Measurements from ENCODE around the gene SLC25A42. TPM values are rescaled to one million over a fixed set of nuclear protein-coding genes. Genes with fewer than 3 reads are reported as not detected.
A peak's percentile ranks its signal among the peaks of the same experiment; 100 is the strongest.
"Not testable (repeated sequence)": the region's sequence is repeated elsewhere in the genome, so short reads cannot be mapped to it uniquely, and the experiment has no call there.

Gene SLC25A42
- total RNA-seq, 1 donor from 2014 or later, result 21.2 TPM

GRCh38 chr19:19103167-19103566, 39.4 kb downstream of the SLC25A42 start:
- H3K9me3 Mint-ChIP-seq, result no peaks in the 10 kb centered on the region
- H3K27me3 Mint-ChIP-seq (ENCODE audit: low read depth), result no peaks in the 10 kb centered on the region
- TF ChIP-seq CTCF (IDR thresholded peaks at IDR 0.05; ENCODE audit: unreplicated experiment), result no peak
- no peak overlapping the region for H3K27ac Mint-ChIP-seq
- H3K4me1 Mint-ChIP-seq, result peaks cover 24% of the 10 kb centered on the region
- peaks cover 7% of the 10 kb centered on the region for H3K36me3 Mint-ChIP-seq
- no peak for DNase-seq (ENCODE audit: low spot score in 2 of 2, unreplicated experiment in 2 of 2)
- H3K4me3 Mint-ChIP-seq, result no peak overlapping the region

DNA sequence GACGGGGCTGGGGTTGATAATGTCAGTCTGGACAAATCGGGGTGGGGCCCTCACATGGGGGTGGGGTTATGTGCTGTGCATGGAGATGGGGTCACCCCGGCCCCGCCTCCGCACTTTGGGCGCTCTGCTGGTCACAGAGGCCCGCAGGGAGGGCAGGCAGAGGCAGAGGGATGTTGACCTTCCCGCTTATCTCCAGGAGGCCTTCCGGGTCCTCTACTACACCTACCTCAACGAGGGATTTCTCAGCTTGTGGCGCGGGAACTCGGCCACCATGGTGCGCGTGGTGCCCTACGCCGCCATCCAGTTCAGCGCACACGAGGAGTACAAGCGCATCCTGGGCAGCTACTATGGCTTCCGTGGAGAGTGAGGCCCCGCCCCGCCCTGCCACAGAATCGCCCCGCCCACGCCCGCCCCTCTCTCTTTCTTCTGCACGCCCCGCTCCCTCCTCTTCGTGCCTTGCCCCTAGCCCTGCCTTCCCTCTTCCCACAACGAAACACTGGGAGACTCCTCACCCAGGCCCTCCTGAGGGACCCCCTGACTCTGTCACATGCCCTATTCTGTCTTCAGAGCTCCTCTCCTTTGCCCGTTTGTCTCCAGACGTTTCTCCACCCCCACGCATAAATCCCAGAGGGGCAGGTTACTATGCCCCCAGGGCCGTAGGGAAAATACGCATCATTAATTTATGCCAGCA, 41.7 kb downstream of the SLC25A42 start:
- peak; percentile 78 to 80 for DNase-seq (ENCODE audit: low spot score in 2 of 2, unreplicated experiment in 2 of 2)
- no peaks in the 10 kb centered on the region for H3K9me3 Mint-ChIP-seq
- peaks cover 7% of the 10 kb centered on the region for H3K36me3 Mint-ChIP-seq
- no peak for TF ChIP-seq CTCF (IDR thresholded peaks at IDR 0.05; ENCODE audit: unreplicated experiment)
- H3K4me1 Mint-ChIP-seq, result peaks cover 27% of the 10 kb centered on the region
- peaks cover 3% of the 10 kb centered on the region for H3K27me3 Mint-ChIP-seq (ENCODE audit: low read depth)
- H3K4me3 Mint-ChIP-seq, result peak overlapping the region; percentile 74
- peak overlapping the region; percentile 96 for H3K27ac Mint-ChIP-seq

GRCh38 chr19:19106056-19106551, 42.3 kb downstream of the SLC25A42 start:
- Mint-ChIP-seq H3K4me1 (peaks cover 27% of the 10 kb centered on the region), H3K27ac (peak overlapping the region; percentile 96), H3K9me3 (no peaks in the 10 kb centered on the region)

GRCh38 chr19:19106938-19107337, 43.1 kb downstream of the SLC25A42 start:
- not testable (repeated sequence) for H3K36me3 Mint-ChIP-seq; H3K4me3 Mint-ChIP-seq; H3K9me3 Mint-ChIP-seq; H3K27ac Mint-ChIP-seq; DNase-seq (ENCODE audit: low spot score in 2 of 2, unreplicated experiment in 2 of 2)
- H3K27me3 Mint-ChIP-seq (ENCODE audit: low read depth), result peaks cover 13% of the 10 kb centered on the region
- peaks cover 27% of the 10 kb centered on the region for H3K4me1 Mint-ChIP-seq

More at GRCh38 chr19:19106056-19106551, 42.3 kb downstream of the SLC25A42 start:
- H3K4me3 Mint-ChIP-seq, result peak overlapping the region; percentile 74
- no peak for DNase-seq (ENCODE audit: low spot score in 2 of 2, unreplicated experiment in 2 of 2)
- no peak for TF ChIP-seq CTCF (IDR thresholded peaks at IDR 0.05; ENCODE audit: unreplicated experiment)
- H3K27me3 Mint-ChIP-seq (ENCODE audit: low read depth), result peaks cover 8% of the 10 kb centered on the region
- peaks cover 5% of the 10 kb centered on the region for H3K36me3 Mint-ChIP-seq

DNA sequence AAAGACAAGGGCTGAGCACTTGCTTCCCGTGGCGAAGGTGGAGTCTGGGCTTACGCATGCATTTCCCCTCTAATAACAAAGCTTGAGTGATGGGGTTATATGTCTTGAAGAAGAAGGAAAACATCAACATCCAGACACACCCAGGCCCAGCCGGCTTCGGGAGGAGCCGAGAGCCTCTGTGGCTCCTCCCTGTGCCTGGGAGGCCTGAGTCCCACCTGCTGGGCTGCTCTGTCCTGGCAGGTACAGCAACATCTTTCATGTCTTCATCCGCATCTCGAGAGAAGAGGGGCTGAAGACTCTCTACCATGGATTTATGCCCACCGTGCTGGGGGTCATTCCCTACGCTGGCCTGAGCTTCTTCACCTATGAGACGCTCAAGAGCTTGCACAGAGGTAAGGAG, 43.9 kb downstream of the SLC25A42 start:
- peak overlapping the region; percentile 47 for H3K27ac Mint-ChIP-seq
- no peak for DNase-seq (ENCODE audit: low spot score in 2 of 2, unreplicated experiment in 2 of 2)
- no peak for TF ChIP-seq CTCF (IDR thresholded peaks at IDR 0.05; ENCODE audit: unreplicated experiment)
- no peaks in the 10 kb centered on the region for H3K9me3 Mint-ChIP-seq
- H3K4me3 Mint-ChIP-seq, result no peak overlapping the region
- H3K4me1 Mint-ChIP-seq, result peaks cover 27% of the 10 kb centered on the region
- H3K36me3 Mint-ChIP-seq, result peaks cover 5% of the 10 kb centered on the region
- H3K27me3 Mint-ChIP-seq (ENCODE audit: low read depth), result peaks cover 13% of the 10 kb centered on the region

- no peak for DNase-seq (ENCODE audit: low spot score in 2 of 2, unreplicated experiment in 2 of 2)
- no peak for TF ChIP-seq CTCF (IDR thresholded peaks at IDR 0.05; ENCODE audit: unreplicated experiment)
- peaks cover 5% of the 10 kb centered on the region for H3K36me3 Mint-ChIP-seq
- no peaks in the 10 kb centered on the region for H3K9me3 Mint-ChIP-seq
- peaks cover 25% of the 10 kb centered on the region for H3K4me1 Mint-ChIP-seq
- peaks cover 13% of the 10 kb centered on the region for H3K27me3 Mint-ChIP-seq (ENCODE audit: low read depth)
- no peak overlapping the region for H3K27ac Mint-ChIP-seq
- H3K4me3 Mint-ChIP-seq, result no peak overlapping the region
Measured at GRCh38 chr19:19109601-19110000, 45.8 kb downstream of the SLC25A42 start.
